Limb (tissue), 2 donors: ENCODE results near the gene LNP1.

ENCODE experiments used
- DNase-seq, 2 donors: peaks; one replicate each; pipeline ENCODE4 v3.0.0-alpha.2; 2016; ENCODE audit errors: extremely low spot score in 2 of 2

LNP1 gene

DNA sequence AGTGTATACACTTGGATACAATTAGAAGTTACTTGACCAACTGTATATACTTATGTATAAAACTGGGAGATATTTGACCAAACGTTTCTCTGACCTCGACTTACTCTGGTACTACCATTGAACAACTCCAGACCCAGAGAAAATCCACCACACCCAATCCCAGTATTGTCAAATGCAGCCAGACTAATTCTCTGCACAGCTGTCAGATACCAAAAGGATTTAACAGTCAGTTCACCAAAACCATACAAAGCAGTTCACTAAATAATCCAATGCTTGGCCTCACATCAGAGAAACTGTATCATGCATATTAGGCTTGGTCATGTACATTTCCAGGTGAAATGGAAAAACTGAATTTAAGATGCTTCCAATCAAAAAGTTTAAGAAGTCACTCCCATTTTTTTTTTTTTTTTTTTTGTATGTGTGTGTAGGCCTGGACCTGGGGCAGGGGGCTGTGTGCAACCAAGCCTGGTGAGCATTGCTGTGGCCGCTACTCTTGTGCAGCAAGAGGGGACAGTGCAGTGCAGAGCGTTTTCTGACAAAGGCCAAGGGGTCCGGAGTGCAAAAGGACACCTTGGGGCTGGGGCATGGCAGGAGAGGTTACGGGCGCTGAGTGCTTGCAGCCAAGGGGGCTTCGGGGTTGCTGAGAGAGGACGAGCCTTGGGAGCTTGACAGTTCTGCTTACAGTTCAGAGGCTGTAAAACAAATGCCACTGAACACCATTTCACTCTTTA, 1.8 kb upstream of the LNP1 start:
- DNase-seq: no peak

DNA sequence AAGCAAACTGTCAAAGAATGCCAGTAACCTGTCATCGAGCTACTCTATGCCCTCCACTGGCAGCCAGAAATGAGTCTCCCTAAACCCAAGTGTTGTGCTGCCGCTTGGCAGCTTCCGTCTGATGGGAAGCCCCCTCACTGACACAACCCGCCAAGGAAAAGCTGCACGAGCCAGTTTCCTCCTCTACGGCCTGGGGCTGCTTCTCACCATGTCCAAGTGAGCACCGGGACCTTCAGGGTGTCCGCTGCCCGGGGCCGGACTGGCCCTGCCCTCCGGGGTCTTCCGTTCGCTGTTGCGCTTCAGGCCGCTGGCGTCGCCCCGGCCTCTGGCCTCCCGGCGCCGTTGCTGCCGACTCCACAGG, 940 bp upstream of the LNP1 start:
- DNase-seq: no peak

DNA sequence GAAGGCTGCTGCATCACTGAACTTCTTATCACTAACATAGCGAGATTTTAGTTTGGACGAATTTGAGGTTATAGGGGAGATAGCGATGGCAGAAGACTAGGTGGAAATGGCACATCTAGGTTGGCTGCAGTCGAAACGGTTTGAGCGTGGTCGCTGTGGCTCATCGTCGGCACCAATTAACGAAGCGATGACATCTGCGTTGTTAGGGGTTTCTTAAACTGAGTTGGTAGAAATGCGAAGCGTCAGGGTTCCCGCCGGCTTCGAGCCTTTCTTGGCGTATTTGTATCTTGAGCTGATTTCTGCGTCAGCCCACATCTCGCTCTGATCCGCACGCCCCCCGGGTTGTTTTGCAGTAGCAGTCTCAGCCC, 319 bp downstream of the LNP1 start:
- DNase-seq: peak in 1 of 2 donors; percentile 60

DNA sequence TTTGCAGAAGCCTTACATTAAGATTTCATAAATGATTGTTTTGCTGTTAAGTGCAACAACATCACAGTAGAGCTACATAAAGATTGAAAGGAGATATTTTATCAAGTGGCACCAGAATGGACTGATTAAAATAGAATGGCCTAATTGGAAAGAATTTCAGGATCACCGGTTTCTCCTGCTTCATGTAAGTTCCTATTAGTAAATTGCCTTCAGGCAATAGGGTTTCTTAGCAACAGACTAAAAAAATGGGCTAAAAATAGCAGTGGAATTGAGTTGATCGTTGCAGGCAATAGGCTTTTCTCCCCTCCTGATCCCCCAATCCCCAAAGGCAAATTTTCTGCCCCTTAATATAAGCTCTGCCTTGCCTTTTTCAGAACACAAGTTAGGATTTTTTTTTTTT, 917 bp downstream of the LNP1 start:
- DNase-seq: peak in 1 of 2 donors; percentile 68

- no peak for DNase-seq
These were observed 1.6 kb downstream of the LNP1 start for GRCh38 chr3:100402891-100403290.

DNA sequence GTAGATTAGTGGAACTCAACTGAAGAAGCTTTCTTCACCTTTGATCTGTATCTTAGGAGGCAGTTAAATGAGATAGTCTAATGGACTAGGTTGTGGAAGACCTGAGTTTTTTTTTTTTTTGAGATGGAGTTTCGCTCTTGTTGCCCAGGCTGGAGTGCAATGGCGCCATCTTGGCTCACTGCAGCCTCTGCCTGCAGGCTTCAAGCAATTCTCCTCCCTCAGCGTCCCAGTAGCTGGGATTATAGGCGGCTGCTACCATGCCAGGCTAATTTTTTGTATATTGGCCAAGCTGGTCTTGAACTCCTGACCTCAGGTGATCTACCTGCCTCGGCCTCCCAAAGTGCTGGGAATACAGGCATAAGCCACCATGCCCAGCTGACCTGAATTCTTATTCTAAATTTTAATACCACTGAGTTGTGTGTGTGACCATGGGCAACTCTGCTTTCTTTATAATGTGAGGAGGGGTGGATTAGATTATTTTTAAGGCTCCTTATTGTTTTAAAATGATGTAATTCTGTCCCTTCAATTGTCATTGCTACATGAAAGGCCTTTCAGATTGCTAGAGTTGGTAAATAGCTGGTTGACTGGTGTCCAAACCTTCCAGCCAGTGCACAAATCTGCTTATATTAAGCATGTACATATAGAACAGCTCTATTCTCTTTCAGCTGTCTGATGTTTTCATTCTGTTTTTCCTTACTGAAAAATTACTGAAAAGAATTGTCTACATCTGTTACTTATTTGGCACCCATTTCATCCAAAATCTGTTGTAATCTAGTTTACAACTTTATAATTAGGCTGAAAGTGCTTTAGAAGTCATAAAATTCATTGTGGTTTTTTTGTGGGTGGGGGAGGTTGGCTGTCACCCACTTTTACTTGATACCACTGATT, 2.3 kb downstream of the LNP1 start:
- DNase-seq: no peak

DNA sequence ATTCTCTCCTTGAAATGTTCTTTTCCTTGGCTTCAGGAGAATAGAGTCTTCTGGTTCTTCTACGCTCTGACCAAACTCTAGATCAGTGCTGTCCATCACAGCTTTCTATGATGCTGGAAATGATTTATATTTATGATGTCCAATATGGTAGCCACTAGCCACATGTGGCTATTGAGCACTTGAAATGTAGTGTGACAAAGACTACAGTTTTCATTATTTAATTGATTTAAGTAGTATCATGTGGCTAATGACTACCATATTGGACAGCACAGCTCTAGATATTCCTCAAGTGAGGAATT, 2.9 kb downstream of the LNP1 start:
- no peak for DNase-seq

GRCh38 chr3:100407164-100407563, 5.8 kb downstream of the LNP1 start:
- DNase-seq: no peak

DNA sequence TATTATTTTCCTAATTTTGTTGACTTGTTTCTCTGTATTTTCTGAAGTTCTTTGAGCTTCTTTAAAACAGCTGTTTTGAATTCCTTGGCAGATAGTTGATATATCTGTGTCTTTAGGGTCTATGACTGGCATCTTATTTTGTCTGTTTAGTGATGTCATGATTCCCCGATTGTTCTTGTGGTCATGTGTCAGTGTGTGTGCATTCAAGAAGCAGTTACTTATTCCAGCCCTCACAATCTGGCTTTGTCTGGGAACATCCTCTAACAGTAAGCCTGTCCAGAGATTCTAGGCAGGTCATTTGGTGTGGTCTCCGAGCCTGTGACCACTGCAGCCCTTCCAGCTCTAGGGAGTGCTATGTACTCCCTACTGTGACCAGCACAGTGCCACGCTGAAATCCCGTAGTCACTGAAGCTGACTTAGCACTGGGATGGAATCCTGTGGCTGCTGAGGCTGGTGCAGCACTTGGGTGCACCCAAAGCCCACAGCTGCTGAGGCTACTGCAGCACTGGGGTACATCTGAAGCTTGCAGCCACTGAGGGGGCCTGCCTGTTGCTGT, 6.7 kb downstream of the LNP1 start:
- no peak for DNase-seq

- no peak for DNase-seq
These were observed 10.0 kb downstream of the LNP1 start for GRCh38 chr3:100411091-100411982.

- no peak for DNase-seq
These were observed 11.7 kb downstream of the LNP1 start for GRCh38 chr3:100412912-100413590.

GRCh38 chr3:100413613-100414012, 12.3 kb downstream of the LNP1 start:
- DNase-seq: no peak

DNA sequence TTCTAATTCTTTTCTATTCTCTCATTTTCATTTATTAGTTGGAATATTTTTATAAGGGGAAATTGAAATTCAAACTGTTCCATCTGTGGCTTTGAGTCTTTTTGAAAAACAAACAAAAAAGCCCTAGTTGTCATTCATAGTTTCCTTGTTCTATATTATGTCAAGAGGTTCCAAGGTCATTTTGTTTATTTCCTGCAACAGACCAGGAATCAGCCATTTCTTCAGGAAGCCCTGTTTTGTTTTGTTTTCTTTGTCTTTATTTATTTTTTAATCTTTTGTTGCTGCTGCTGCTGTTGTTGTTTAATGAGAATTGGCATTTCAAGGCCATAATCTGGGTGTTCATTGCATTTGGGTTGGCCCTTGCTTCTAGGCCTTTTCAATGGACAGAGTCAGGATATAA, 14.8 kb downstream of the LNP1 start:
- no peak for DNase-seq

GRCh38 chr3:100416863-100417262, 15.5 kb downstream of the LNP1 start:
- DNase-seq: no peak

DNA sequence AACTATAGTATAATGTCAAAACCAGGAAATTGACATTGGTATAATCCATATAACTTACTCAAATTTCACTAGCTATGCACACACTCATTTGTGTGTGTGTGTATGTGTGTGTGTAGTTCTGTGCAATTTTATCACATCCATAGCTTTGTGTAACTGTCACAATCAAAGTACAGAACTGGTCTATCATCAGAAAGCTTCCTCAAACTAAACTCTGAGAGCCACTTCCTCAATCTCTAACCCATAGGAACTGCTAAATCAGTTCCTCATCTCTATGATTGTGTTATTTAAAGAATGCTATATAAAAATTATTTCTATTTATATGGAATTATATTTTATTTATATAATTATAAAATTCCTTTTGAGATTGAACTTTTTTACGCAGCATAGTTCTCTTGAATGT, 18.1 kb downstream of the LNP1 start:
- no peak for DNase-seq

- DNase-seq: no peak
These were observed 19.5 kb downstream of the LNP1 start for GRCh38 chr3:100420885-100421284.

DNA sequence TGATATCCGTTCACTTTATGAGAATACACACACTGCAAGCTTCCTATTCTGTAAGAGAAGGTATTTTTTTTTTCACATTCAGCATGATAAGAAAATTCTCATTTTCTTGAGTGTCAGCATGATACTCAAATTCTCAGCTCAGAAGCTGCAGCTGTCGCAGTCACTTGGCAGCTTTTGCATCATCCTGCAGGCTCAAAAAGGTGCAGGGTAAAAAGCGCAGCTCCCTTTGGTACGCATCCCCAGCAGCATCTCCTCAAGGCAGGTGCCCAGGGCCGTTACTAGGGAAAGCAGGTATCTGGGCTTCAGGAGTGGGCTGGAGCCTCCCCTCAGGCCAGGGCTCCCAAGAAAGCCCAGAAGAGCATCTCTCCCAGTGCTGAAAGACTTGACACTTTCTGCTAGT, 22.3 kb downstream of the LNP1 start:
- DNase-seq: no peak

DNA sequence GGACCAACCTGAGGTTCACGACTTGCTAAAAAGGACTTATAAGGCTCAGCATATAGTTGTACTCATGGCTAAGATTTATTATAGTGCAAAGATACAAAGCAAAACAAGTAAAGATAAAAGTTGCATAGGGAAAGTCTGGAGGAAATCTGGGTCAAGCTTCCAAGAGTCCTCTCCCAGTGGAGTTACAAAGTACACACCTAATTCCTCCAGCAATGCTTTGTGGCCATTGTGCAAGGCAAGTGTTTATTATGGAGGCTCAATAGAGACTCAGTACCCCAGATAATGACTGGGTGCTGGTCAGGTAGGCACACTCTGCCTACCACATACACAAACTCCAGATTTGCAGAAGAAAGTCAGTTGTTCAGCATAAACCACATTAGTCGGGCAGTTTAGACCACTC, 22.9 kb downstream of the LNP1 start:
- no peak for DNase-seq

DNA sequence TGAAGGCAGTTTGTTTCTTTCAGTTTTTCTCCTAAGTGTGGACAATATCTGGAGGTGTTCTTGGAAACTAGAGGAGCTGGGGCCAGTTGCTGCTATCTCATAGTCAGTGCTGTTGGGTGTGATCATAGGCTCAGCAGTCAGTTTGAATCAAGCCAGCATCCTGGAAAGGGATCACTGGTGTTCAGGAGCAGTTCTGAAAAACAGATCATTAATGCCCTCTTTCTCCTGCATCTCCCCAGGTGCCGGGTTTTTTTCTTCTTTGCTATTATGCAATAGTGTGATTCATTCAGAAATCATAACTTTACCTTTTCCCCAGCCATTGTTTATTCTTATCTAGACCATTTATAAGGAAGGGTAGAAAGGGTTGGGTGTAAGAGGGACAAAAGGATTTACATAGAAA, 24.0 kb downstream of the LNP1 start:
- no peak for DNase-seq

DNA sequence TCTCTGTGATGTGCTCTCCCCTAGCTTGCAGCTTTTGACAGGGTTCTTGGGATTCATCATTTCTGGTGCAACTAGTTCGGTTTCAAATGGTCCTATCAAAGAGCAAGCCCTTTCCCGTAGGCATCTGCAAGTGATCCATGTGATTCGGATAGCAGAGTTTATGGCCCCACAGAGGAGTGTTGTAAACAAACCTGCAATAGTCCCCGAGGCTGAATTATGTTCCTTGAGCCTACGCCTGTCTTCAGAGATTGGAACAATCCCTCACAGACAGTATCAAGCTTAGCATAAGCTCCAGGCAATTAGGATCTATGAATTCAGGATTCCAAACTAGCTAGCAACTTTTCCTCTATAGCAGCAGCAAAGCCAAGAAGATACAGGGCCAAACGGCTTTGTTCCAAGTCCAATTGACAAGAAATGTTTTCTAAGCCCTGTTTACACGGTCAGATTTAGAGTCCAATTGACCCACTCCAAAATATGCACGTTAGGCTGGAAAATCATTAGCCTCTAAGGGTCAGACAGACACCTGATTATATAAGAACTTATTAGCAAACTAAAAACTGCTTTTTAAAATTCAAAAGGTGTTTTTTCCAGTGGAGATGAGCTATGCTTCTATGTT, 24.8 kb downstream of the LNP1 start:
- DNase-seq: no peak

- DNase-seq: no peak
These were observed 26.4 kb downstream of the LNP1 start for GRCh38 chr3:100427699-100428098.
